GM12801 (cell line): ENCODE data around the gene STAC3.

ENCODE experiments used
- CTCF ChIP-seq: IDR thresholded peaks from one replicate; pipeline ENCODE4 v1.5.1; 2011; ENCODE audit warnings: control low read depth; ENCODE audit not compliant: insufficient read length; ENCODE audit errors: extremely low read depth

STAC3 gene

GRCh38 chr12:57244312-57244696 is 6.7 kb downstream of the STAC3 start:
- TF ChIP-seq CTCF: no peak

- no peak for TF ChIP-seq CTCF
These were observed 7.3 kb downstream of the STAC3 start for GRCh38 chr12:57243521-57244311.

GRCh38 chr12:57242691-57243454 is 8.1 kb downstream of the STAC3 start:
- no peak for TF ChIP-seq CTCF

GRCh38 chr12:57242329-57242690 is 8.7 kb downstream of the STAC3 start:
- no peak for TF ChIP-seq CTCF

GRCh38 chr12:57241402-57242310 is 9.3 kb downstream of the STAC3 start:
- no peak for TF ChIP-seq CTCF

GRCh38 chr12:57240926-57241401 is 10.0 kb downstream of the STAC3 start:
- TF ChIP-seq CTCF: no peak
